Mammary epithelial cell (primary cell): ENCODE results near the gene SIGLEC5.

Experiments used
- CTCF ChIP-seq, 2 donors: IDR thresholded peaks in 1 of 2; conservative IDR thresholded peaks in 1 of 2; 2 replicates each; pipeline ENCODE4 v1.5.1; 2011 to 2012; ENCODE audit warnings: inconsistent platforms in 2 of 2, low read length in 2 of 2, mild to moderate bottlenecking in 2 of 2, control low read depth in 1 of 2, low read depth in 1 of 2; ENCODE audit not compliant: insufficient read depth in 1 of 2; ENCODE audit errors: extremely low read depth in 1 of 2
- EZH2 ChIP-seq: IDR thresholded peaks from 2 replicates; pipeline ENCODE4 v1.6.1; 2012; ENCODE audit warnings: low read length, inconsistent platforms, borderline replicate concordance

GRCh38 chr19:51664997-51665396, 34.8 kb upstream of the SIGLEC5 start:
- peak; percentile 28 to 54 for TF ChIP-seq CTCF (conservative IDR thresholded peaks at IDR 0.05 in 1 of 2, IDR thresholded peaks at IDR 0.05 in 1 of 2; ENCODE audit: extremely low read depth in 1 of 2, insufficient read depth in 1 of 2, low read depth in 1 of 2, low read length in 2 of 2)
- TF ChIP-seq EZH2 = no peak
